Keratinocyte (primary cell): ENCODE measurements around the gene CHEK2.

Source experiments
- CTCF ChIP-seq, 3 experiments: IDR thresholded peaks in 1 of 3; conservative IDR thresholded peaks in 1 of 3; optimal IDR thresholded peaks in 1 of 3; 2 replicates in 2 of 3; 3 replicates in 1 of 3; pipeline versions ENCODE3 to v1.5.1; 2011; ENCODE audit warnings: low read length in 3 of 3, mild to moderate bottlenecking in 3 of 3, moderate library complexity in 2 of 3, control low read depth in 1 of 3, inconsistent platforms in 1 of 3; ENCODE audit not compliant: insufficient read depth in 2 of 3; ENCODE audit errors: extremely low read depth in 1 of 3
- EZH2 ChIP-seq: IDR thresholded peaks from one replicate; pipeline ENCODE4 v1.6.1; 2012; ENCODE audit warnings: inconsistent platforms, mild to moderate bottlenecking, low read length, moderate library complexity

- TF ChIP-seq CTCF (optimal IDR thresholded peaks at IDR 0.05 in 1 of 3, IDR thresholded peaks at IDR 0.05 in 1 of 3, conservative IDR thresholded peaks at IDR 0.05 in 1 of 3; ENCODE audit: extremely low read depth in 1 of 3, insufficient read depth in 2 of 3, low read length in 3 of 3) (no peak), EZH2 (no peak)
Measured at GRCh38 chr22:28648792-28649191, 92.8 kb downstream of the CHEK2 start.
